Endodermal cell (in vitro differentiated cells): ENCODE data around the gene CDH2. TPM values are rescaled to one million over a fixed set of nuclear protein-coding genes. Genes with fewer than 3 reads are reported as not detected.

ENCODE experiments used
- DNase-seq: peaks from one replicate; pipeline ENCODE4 v3.0.0-alpha.2; 2017
- H3K27ac ChIP-seq: 2 replicates; pipeline ENCODE4 v1.5.1; 2013; ENCODE audit warnings: mild to moderate bottlenecking, low read depth, low read length, moderate library complexity
- H3K27me3 ChIP-seq: 2 replicates; pipeline ENCODE4 v1.6.1; 2013; ENCODE audit warnings: mild to moderate bottlenecking, low read length, moderate library complexity; ENCODE audit not compliant: insufficient read depth, control insufficient read depth, poor library complexity, severe bottlenecking
- H3K36me3 ChIP-seq: 2 replicates; pipeline ENCODE4 v1.7.0; 2013; ENCODE audit warnings: mild to moderate bottlenecking, low read length, moderate library complexity; ENCODE audit not compliant: control insufficient read depth, insufficient read depth
- H3K4me1 ChIP-seq: one replicate; pipeline ENCODE4 v1.7.0; 2013; ENCODE audit warnings: low read length; ENCODE audit not compliant: control insufficient read depth, insufficient read depth
- H3K4me3 ChIP-seq: 2 replicates; pipeline ENCODE4 v1.5.1; 2013; ENCODE audit warnings: mild to moderate bottlenecking, low read length, moderate library complexity
- H3K9ac ChIP-seq: 2 replicates; pipeline ENCODE4 v1.6.1; 2013; ENCODE audit warnings: mild to moderate bottlenecking, low read length, moderate library complexity; ENCODE audit not compliant: poor library complexity, severe bottlenecking; ENCODE audit errors: extremely low read depth
- H3K9me3 ChIP-seq: 2 replicates; pipeline ENCODE4 v1.6.1; 2013; ENCODE audit warnings: mild to moderate bottlenecking, low read length, moderate library complexity; ENCODE audit not compliant: control insufficient read depth
- H3K27ac Mint-ChIP-seq: 2 replicates; pipeline ENCODE4 v1.8.0; 2020; ENCODE audit warnings: mixed read lengths
- H3K27me3 Mint-ChIP-seq: 2 replicates; pipeline ENCODE4 v1.8.0; 2021; ENCODE audit warnings: mild to moderate bottlenecking, mixed read lengths; ENCODE audit not compliant: insufficient read depth
- H3K36me3 Mint-ChIP-seq: 2 replicates; pipeline ENCODE4 v1.8.0; 2020; ENCODE audit warnings: low read depth, mixed read lengths
- H3K4me1 Mint-ChIP-seq: 2 replicates; pipeline ENCODE4 v1.8.0; 2020; ENCODE audit warnings: mixed read lengths
- H3K4me3 Mint-ChIP-seq: 2 replicates; pipeline ENCODE4 v1.8.0; 2020; ENCODE audit warnings: mild to moderate bottlenecking, moderate library complexity, mixed read lengths
- H3K9me3 Mint-ChIP-seq: 2 replicates; pipeline ENCODE4 v1.8.0; 2020; ENCODE audit warnings: mild to moderate bottlenecking, mixed read lengths
- WGBS, 2 experiments: methylation state at CpG; one replicate each; pipeline versions ENCODE4 v1.1.5 to v1.1.7; 2013; ENCODE audit warnings: missing lambda C conversion rate in 2 of 2, mixed read lengths in 1 of 2; ENCODE audit not compliant: insufficient coverage in 1 of 2, insufficient read length in 1 of 2; 5-methylcytosine and 5-hydroxymethylcytosine counted together
- total RNA-seq, 2 donors: library from RNA; stranded (reverse); fragmentation: NEBNext Ultra II Directional in 1 of 2; extraction: Animal tissue kit (Norgen Biotek cat#: 25700) in 1 of 2; gene quantifications; 2 replicates in 1 of 2; 3 replicates in 1 of 2; pipeline ENCODE4 v1.2.1, GENCODE V29; 2021
- TF ChIP-seq, protein P1 (sequence below): fragments of 200-600 bp; sonication (generic); conservative IDR thresholded peaks from 2 replicates; pipeline ENCODE4 v1.5.0; 2021; ENCODE audit warnings: antibody characterized with exemption, mild to moderate bottlenecking

CDH2 gene
- total RNA-seq, 2 donors from 2014 or later: 486 to 572 TPM

- no peaks in the 10 kb centered on the region for H3K9me3 Mint-ChIP-seq
These were observed 142.4 kb downstream of the CDH2 start for GRCh38 chr18:28034567-28034966.

DNA sequence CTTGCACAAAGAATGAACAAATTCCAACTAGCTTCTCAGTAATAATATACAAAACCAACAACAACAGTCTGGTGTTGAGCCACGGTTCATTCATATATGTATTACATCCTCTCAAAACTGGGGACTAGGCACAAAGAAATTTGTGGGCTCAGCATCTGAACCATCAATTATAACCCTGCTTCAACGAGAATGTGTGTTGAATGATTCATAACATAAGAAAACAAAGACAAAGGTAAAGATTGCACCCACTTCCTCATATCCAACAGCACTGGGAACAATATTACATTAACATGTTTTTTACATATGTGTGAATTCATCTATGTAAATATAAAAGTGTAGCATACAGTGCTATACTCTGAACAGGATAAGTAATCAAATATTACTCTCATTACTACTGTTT is 144.8 kb downstream of the CDH2 start:
- H3K36me3 Mint-ChIP-seq: peaks cover 5% of the 10 kb centered on the region
- 98% methylated on average over 2 of the region's 2 CpGs; no CpG with 5 or more reads in 1 of the 2 experiments for WGBS, 2 experiments

More at GRCh38 chr18:28034567-28034966, 142.4 kb downstream of the CDH2 start:
- WGBS, 2 experiments: 90 to 94% methylated on average over 2 to 4 of the region's 5 CpGs
- peaks cover 67% of the 10 kb centered on the region for H3K36me3 ChIP-seq
- H3K9ac ChIP-seq: no peak overlapping the region
- Mint-ChIP-seq H3K4me3 (no peak overlapping the region), H3K4me1 (peaks cover 73% of the 10 kb centered on the region), H3K27me3 (no peaks in the 10 kb centered on the region), H3K36me3 (peaks cover 19% of the 10 kb centered on the region), H3K27ac (no peak overlapping the region)
- no peak overlapping the region for H3K4me3 ChIP-seq
- no peaks in the 10 kb centered on the region for H3K9me3 ChIP-seq
- DNase-seq: no peak
- H3K4me1 ChIP-seq: peaks cover 13% of the 10 kb centered on the region
- TF ChIP-seq, protein P1, sequence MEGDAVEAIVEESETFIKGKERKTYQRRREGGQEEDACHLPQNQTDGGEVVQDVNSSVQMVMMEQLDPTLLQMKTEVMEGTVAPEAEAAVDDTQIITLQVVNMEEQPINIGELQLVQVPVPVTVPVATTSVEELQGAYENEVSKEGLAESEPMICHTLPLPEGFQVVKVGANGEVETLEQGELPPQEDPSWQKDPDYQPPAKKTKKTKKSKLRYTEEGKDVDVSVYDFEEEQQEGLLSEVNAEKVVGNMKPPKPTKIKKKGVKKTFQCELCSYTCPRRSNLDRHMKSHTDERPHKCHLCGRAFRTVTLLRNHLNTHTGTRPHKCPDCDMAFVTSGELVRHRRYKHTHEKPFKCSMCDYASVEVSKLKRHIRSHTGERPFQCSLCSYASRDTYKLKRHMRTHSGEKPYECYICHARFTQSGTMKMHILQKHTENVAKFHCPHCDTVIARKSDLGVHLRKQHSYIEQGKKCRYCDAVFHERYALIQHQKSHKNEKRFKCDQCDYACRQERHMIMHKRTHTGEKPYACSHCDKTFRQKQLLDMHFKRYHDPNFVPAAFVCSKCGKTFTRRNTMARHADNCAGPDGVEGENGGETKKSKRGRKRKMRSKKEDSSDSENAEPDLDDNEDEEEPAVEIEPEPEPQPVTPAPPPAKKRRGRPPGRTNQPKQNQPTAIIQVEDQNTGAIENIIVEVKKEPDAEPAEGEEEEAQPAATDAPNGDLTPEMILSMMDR: no peak
- no peak overlapping the region for H3K27ac ChIP-seq
- no peaks in the 10 kb centered on the region for H3K27me3 ChIP-seq

DNA sequence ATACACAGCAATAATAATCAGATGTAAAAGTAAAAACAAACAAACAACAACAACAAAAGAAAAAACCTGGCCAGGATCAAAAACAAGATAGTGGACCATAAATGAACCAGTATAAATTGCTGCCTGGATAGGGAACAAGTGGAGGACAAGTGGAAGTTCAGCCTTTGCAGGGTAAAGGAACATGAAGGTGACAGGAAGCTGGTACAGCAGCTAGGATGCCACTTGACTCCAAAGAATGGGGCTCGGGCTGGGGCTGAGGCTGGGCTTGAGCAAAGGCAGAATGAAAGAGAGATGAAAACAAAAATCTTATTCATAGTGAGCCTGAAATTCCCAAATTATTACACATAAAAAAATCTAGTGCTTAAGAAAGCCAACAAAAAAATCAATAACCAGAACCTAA is 146.5 kb downstream of the CDH2 start:
- Mint-ChIP-seq H3K36me3 (peaks cover 17% of the 10 kb centered on the region), H3K27ac (peak overlapping the region; percentile 74), H3K27me3 (no peaks in the 10 kb centered on the region), H3K9me3 (no peaks in the 10 kb centered on the region), H3K4me1 (peaks cover 39% of the 10 kb centered on the region), H3K4me3 (no peak overlapping the region)
- Histone ChIP-seq H3K36me3 (peaks cover 63% of the 10 kb centered on the region), H3K4me1 (no peaks in the 10 kb centered on the region), H3K9ac (no peak overlapping the region), H3K27me3 (no peaks in the 10 kb centered on the region), H3K9me3 (no peaks in the 10 kb centered on the region), H3K4me3 (no peak overlapping the region), H3K27ac (no peak overlapping the region)
- TF ChIP-seq, protein P1: no peak
- 100% methylated on average over 1 of the region's 1 CpG; no CpG with 5 or more reads in 1 of the 2 experiments for WGBS, 2 experiments
- no peak for DNase-seq

More for the DNA sequence above, 144.8 kb downstream of the CDH2 start:
- Histone ChIP-seq H3K27ac (no peak overlapping the region), H3K36me3 (peaks cover 62% of the 10 kb centered on the region), H3K9ac (no peak overlapping the region), H3K4me1 (peaks cover 11% of the 10 kb centered on the region), H3K27me3 (no peaks in the 10 kb centered on the region), H3K9me3 (no peaks in the 10 kb centered on the region), H3K4me3 (no peak overlapping the region)
- peaks cover 53% of the 10 kb centered on the region for H3K4me1 Mint-ChIP-seq
- no peak overlapping the region for H3K4me3 Mint-ChIP-seq
- no peak overlapping the region for H3K27ac Mint-ChIP-seq
- no peaks in the 10 kb centered on the region for H3K27me3 Mint-ChIP-seq
- TF ChIP-seq, protein P1: no peak
- no peaks in the 10 kb centered on the region for H3K9me3 Mint-ChIP-seq
- DNase-seq: no peak
